GM23338 (cell line): ENCODE data around the gene SKIC2. TPM values are rescaled to one million over a fixed set of nuclear protein-coding genes. Genes with fewer than 3 reads are reported as not detected.

Experiments used
- ATAC-seq: fragments of 200-7000 bp; cut with Tn5 transposase; 3 replicates; pipeline ENCODE4 v1.9.1; 2020
- DNase-seq: peaks from one replicate; pipeline ENCODE4 v3.0.0-alpha.2; 2015; ENCODE audit warnings: low spot score
- H2AFZ ChIP-seq: fragments of 200-600 bp; sonication (generic); 2 replicates; pipeline ENCODE4 v1.8.0; 2016; ENCODE audit warnings: antibody characterized with exemption, mild to moderate bottlenecking, moderate library complexity
- H3F3A ChIP-seq: fragments of 200-600 bp; sonication (generic); replicated peaks from 2 replicates; pipeline ENCODE4 v1.8.0; 2017; ENCODE audit warnings: antibody characterized with exemption, mixed run types, low read depth
- H3K27ac ChIP-seq: fragments of 200-600 bp; sonication (generic); 2 replicates; pipeline ENCODE4 v1.6.1; 2016; ENCODE audit warnings: low read depth
- H3K27me3 ChIP-seq: fragments of 200-600 bp; sonication (generic); 2 replicates; pipeline ENCODE4 v1.8.0; 2016; ENCODE audit warnings: mild to moderate bottlenecking, mixed run types, moderate library complexity; ENCODE audit not compliant: insufficient read depth
- H3K36me3 ChIP-seq: fragments of 200-600 bp; sonication (generic); 2 replicates; pipeline ENCODE4 v1.8.0; 2016; ENCODE audit warnings: mild to moderate bottlenecking; ENCODE audit not compliant: insufficient read depth
- H3K4me1 ChIP-seq: fragments of 200-600 bp; sonication (generic); 2 replicates; pipeline ENCODE4 v1.8.0; 2016; ENCODE audit warnings: mild to moderate bottlenecking, moderate library complexity; ENCODE audit not compliant: insufficient read depth
- H3K4me2 ChIP-seq: fragments of 200-600 bp; sonication (generic); 2 replicates; pipeline ENCODE4 v1.7.1; 2017; ENCODE audit warnings: mixed run types
- H3K4me3 ChIP-seq: fragments of 200-600 bp; sonication (generic); 2 replicates; pipeline ENCODE4 v1.6.1; 2016; ENCODE audit warnings: mixed run types
- H3K79me2 ChIP-seq: fragments of 200-600 bp; sonication (generic); replicated peaks from 2 replicates; pipeline ENCODE4 v1.8.0; 2017; ENCODE audit warnings: mild to moderate bottlenecking; ENCODE audit not compliant: insufficient read depth
- H3K9me2 ChIP-seq: fragments of 200-600 bp; sonication (generic); 2 replicates; pipeline ENCODE4 v1.8.0; 2017; ENCODE audit not compliant: insufficient read depth
- H4K20me1 ChIP-seq: fragments of 200-600 bp; sonication (generic); replicated peaks from 2 replicates; pipeline ENCODE4 v1.8.0; 2017; ENCODE audit warnings: mild to moderate bottlenecking; ENCODE audit not compliant: insufficient read depth
- H3K27ac Mint-ChIP-seq: 2 replicates; pipeline ENCODE4 v1.8.0; 2020; ENCODE audit warnings: inconsistent platforms, mild to moderate bottlenecking, moderate library complexity, mixed read lengths
- H3K27me3 Mint-ChIP-seq: 3 replicates; pipeline ENCODE4 v1.8.0; 2022; ENCODE audit warnings: low read depth, mild to moderate bottlenecking, moderate library complexity, mixed read lengths, inconsistent platforms; ENCODE audit not compliant: insufficient read depth, poor library complexity
- H3K36me3 Mint-ChIP-seq: 3 replicates; pipeline ENCODE4 v1.8.0; 2021; ENCODE audit warnings: low read depth, mild to moderate bottlenecking, inconsistent platforms, moderate library complexity, mixed read lengths
- H3K4me1 Mint-ChIP-seq: 3 replicates; pipeline ENCODE4 v1.8.0; 2020; ENCODE audit warnings: mild to moderate bottlenecking, inconsistent platforms, mixed read lengths
- H3K4me3 Mint-ChIP-seq: 3 replicates; pipeline ENCODE4 v1.8.0; 2021; ENCODE audit warnings: moderate library complexity, mild to moderate bottlenecking, inconsistent platforms, mixed read lengths
- H3K9me3 Mint-ChIP-seq: 3 replicates; pipeline ENCODE4 v1.8.0; 2020; ENCODE audit warnings: moderate library complexity, mild to moderate bottlenecking, inconsistent platforms, mixed read lengths
- CREB1 ChIP-seq: fragments of 250-450 bp; sonication (Bioruptor Pico); IDR thresholded peaks from 2 replicates; pipeline ENCODE4 v1.5.0; 2020; ENCODE audit warnings: low read depth, mild to moderate bottlenecking, moderate library complexity
- EZH2phosphoT487 ChIP-seq: fragments of 200-600 bp; sonication (generic); IDR thresholded peaks from one replicate; pipeline ENCODE4 v1.8.1; 2018; ENCODE audit warnings: antibody characterized with exemption; ENCODE audit not compliant: unreplicated experiment
- JUNB ChIP-seq: IDR thresholded peaks from one replicate; pipeline ENCODE4 v1.6.1; 2016; ENCODE audit warnings: antibody characterized with exemption; ENCODE audit not compliant: unreplicated experiment
- POLR2AphosphoS5 ChIP-seq: IDR thresholded peaks from 2 replicates; pipeline ENCODE4 v1.6.1; 2016; ENCODE audit warnings: antibody characterized with exemption, low read depth
- STAT1 ChIP-seq: IDR thresholded peaks from one replicate; pipeline ENCODE4 v1.6.1; 2016; ENCODE audit warnings: antibody characterized with exemption; ENCODE audit not compliant: unreplicated experiment
- ZNF114 ChIP-seq: fragments of 250-450 bp; sonication (Bioruptor Pico); IDR thresholded peaks from 2 replicates; pipeline ENCODE4 v1.5.0; 2020; ENCODE audit warnings: mild to moderate bottlenecking, moderate library complexity
- ZNF331 ChIP-seq: fragments of 250-450 bp; sonication (Bioruptor Pico); IDR thresholded peaks from 2 replicates; pipeline ENCODE4 v1.5.0; 2020; ENCODE audit warnings: low read depth, mild to moderate bottlenecking, moderate library complexity
- polyA plus RNA-seq: library from polyadenylated mRNA; unstranded; fragments of >200 nt; fragmentation: Nextera tagmentation; extraction: Ambion mirVana; gene quantifications from 2 replicates; pipeline ENCODE4 v1.2.1, GENCODE V29; 2016
- total RNA-seq: library from RNA; depleted of rRNA; stranded (reverse); fragments of >200 nt; shearing (Covaris generic); gene quantifications from 2 replicates; pipeline ENCODE4 v1.2.3, GENCODE V29; 2014
- TF ChIP-seq, protein P1 (sequence below): IDR thresholded peaks from one replicate; pipeline ENCODE4 v1.6.1; 2018; ENCODE audit warnings: antibody characterized with exemption; ENCODE audit not compliant: unreplicated experiment
- TF ChIP-seq, protein P2 (sequence below): IDR thresholded peaks from 2 replicates; pipeline ENCODE4 v1.6.1; 2016; ENCODE audit warnings: antibody characterized with exemption
- TF ChIP-seq, protein P3 (sequence below), 2 experiments: fragments of 200-600 bp in 1 of 2; sonication (generic) in 1 of 2; conservative IDR thresholded peaks; 2 replicates each; pipeline versions ENCODE4 v1.5.1 to v1.6.1; 2016 to 2017; ENCODE audit warnings: antibody characterized with exemption in 2 of 2, low read depth in 2 of 2, mild to moderate bottlenecking in 2 of 2, moderate library complexity in 1 of 2
- TF ChIP-seq, protein P4 (sequence below): fragments of 250-450 bp; sonication (Bioruptor Pico); IDR thresholded peaks from 2 replicates; pipeline ENCODE4 v1.5.0; 2020; ENCODE audit warnings: mild to moderate bottlenecking, moderate library complexity

Gene SKIC2
- total and polyA plus RNA-seq, 2 experiments from 2014 or later, result 21.6 to 47.2 TPM

- TF ChIP-seq ZNF114 (CRISPR knock-in tag), result no peak
These were observed 47.0 kb upstream of the SKIC2 start (continued) for GRCh38 chr6:31911826-31912585.

- Histone ChIP-seq H3K79me2 (no peaks in the 10 kb centered on the region), H3K27ac (no peak overlapping the region), H4K20me1 (no peaks in the 10 kb centered on the region), H2AFZ (no peak overlapping the region), H3F3A (no peaks in the 10 kb centered on the region), H3K27me3 (no peaks in the 10 kb centered on the region), H3K4me1 (no peaks in the 10 kb centered on the region), H3K36me3 (no peaks in the 10 kb centered on the region), H3K4me2 (no peak overlapping the region), H3K9me2 (no peaks in the 10 kb centered on the region), H3K4me3 (no peak overlapping the region)
- TF ChIP-seq POLR2AphosphoS5 (no peak), ZNF331 (CRISPR knock-in tag) (no peak), JUNB (no peak), EZH2phosphoT487 (no peak), CREB1 (no peak), STAT1 (no peak)
- TF ChIP-seq, protein P1, sequence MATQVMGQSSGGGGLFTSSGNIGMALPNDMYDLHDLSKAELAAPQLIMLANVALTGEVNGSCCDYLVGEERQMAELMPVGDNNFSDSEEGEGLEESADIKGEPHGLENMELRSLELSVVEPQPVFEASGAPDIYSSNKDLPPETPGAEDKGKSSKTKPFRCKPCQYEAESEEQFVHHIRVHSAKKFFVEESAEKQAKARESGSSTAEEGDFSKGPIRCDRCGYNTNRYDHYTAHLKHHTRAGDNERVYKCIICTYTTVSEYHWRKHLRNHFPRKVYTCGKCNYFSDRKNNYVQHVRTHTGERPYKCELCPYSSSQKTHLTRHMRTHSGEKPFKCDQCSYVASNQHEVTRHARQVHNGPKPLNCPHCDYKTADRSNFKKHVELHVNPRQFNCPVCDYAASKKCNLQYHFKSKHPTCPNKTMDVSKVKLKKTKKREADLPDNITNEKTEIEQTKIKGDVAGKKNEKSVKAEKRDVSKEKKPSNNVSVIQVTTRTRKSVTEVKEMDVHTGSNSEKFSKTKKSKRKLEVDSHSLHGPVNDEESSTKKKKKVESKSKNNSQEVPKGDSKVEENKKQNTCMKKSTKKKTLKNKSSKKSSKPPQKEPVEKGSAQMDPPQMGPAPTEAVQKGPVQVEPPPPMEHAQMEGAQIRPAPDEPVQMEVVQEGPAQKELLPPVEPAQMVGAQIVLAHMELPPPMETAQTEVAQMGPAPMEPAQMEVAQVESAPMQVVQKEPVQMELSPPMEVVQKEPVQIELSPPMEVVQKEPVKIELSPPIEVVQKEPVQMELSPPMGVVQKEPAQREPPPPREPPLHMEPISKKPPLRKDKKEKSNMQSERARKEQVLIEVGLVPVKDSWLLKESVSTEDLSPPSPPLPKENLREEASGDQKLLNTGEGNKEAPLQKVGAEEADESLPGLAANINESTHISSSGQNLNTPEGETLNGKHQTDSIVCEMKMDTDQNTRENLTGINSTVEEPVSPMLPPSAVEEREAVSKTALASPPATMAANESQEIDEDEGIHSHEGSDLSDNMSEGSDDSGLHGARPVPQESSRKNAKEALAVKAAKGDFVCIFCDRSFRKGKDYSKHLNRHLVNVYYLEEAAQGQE, result no peak
- TF ChIP-seq, protein P2, sequence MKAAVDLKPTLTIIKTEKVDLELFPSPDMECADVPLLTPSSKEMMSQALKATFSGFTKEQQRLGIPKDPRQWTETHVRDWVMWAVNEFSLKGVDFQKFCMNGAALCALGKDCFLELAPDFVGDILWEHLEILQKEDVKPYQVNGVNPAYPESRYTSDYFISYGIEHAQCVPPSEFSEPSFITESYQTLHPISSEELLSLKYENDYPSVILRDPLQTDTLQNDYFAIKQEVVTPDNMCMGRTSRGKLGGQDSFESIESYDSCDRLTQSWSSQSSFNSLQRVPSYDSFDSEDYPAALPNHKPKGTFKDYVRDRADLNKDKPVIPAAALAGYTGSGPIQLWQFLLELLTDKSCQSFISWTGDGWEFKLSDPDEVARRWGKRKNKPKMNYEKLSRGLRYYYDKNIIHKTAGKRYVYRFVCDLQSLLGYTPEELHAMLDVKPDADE, result no peak
- TF ChIP-seq, protein P3, sequence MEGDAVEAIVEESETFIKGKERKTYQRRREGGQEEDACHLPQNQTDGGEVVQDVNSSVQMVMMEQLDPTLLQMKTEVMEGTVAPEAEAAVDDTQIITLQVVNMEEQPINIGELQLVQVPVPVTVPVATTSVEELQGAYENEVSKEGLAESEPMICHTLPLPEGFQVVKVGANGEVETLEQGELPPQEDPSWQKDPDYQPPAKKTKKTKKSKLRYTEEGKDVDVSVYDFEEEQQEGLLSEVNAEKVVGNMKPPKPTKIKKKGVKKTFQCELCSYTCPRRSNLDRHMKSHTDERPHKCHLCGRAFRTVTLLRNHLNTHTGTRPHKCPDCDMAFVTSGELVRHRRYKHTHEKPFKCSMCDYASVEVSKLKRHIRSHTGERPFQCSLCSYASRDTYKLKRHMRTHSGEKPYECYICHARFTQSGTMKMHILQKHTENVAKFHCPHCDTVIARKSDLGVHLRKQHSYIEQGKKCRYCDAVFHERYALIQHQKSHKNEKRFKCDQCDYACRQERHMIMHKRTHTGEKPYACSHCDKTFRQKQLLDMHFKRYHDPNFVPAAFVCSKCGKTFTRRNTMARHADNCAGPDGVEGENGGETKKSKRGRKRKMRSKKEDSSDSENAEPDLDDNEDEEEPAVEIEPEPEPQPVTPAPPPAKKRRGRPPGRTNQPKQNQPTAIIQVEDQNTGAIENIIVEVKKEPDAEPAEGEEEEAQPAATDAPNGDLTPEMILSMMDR (conservative IDR thresholded peaks at IDR 0.05; ENCODE audit: low read depth in 2 of 2), result no peak
- TF ChIP-seq, protein P4, sequence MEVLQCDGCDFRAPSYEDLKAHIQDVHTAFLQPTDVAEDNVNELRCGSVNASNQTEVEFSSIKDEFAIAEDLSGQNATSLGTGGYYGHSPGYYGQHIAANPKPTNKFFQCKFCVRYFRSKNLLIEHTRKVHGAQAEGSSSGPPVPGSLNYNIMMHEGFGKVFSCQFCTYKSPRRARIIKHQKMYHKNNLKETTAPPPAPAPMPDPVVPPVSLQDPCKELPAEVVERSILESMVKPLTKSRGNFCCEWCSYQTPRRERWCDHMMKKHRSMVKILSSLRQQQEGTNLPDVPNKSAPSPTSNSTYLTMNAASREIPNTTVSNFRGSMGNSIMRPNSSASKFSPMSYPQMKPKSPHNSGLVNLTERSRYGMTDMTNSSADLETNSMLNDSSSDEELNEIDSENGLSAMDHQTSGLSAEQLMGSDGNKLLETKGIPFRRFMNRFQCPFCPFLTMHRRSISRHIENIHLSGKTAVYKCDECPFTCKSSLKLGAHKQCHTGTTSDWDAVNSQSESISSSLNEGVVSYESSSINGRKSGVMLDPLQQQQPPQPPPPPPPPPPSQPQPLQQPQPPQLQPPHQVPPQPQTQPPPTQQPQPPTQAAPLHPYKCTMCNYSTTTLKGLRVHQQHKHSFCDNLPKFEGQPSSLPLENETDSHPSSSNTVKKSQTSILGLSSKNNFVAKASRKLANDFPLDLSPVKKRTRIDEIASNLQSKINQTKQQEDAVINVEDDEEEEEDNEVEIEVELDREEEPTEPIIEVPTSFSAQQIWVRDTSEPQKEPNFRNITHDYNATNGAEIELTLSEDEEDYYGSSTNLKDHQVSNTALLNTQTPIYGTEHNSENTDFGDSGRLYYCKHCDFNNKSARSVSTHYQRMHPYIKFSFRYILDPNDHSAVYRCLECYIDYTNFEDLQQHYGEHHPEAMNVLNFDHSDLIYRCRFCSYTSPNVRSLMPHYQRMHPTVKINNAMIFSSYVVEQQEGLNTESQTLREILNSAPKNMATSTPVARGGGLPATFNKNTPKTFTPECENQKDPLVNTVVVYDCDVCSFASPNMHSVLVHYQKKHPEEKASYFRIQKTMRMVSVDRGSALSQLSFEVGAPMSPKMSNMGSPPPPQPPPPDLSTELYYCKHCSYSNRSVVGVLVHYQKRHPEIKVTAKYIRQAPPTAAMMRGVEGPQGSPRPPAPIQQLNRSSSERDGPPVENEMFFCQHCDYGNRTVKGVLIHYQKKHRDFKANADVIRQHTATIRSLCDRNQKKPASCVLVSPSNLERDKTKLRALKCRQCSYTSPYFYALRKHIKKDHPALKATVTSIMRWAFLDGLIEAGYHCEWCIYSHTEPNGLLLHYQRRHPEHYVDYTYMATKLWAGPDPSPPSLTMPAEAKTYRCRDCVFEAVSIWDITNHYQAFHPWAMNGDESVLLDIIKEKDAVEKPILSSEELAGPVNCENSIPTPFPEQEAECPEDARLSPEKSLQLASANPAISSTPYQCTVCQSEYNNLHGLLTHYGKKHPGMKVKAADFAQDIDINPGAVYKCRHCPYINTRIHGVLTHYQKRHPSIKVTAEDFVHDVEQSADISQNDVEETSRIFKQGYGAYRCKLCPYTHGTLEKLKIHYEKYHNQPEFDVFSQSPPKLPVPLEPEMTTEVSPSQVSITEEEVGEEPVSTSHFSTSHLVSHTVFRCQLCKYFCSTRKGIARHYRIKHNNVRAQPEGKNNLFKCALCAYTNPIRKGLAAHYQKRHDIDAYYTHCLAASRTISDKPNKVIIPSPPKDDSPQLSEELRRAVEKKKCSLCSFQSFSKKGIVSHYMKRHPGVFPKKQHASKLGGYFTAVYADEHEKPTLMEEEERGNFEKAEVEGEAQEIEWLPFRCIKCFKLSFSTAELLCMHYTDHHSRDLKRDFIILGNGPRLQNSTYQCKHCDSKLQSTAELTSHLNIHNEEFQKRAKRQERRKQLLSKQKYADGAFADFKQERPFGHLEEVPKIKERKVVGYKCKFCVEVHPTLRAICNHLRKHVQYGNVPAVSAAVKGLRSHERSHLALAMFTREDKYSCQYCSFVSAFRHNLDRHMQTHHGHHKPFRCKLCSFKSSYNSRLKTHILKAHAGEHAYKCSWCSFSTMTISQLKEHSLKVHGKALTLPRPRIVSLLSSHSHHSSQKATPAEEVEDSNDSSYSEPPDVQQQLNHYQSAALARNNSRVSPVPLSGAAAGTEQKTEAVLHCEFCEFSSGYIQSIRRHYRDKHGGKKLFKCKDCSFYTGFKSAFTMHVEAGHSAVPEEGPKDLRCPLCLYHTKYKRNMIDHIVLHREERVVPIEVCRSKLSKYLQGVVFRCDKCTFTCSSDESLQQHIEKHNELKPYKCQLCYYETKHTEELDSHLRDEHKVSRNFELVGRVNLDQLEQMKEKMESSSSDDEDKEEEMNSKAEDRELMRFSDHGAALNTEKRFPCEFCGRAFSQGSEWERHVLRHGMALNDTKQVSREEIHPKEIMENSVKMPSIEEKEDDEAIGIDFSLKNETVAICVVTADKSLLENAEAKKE (CRISPR knock-in tag), result no peak
- no peak overlapping the region for H3K4me3 Mint-ChIP-seq
- no peaks in the 10 kb centered on the region for H3K36me3 Mint-ChIP-seq
- no peak overlapping the region for H3K27ac Mint-ChIP-seq
- no peak for DNase-seq
- H3K27me3 Mint-ChIP-seq, result peaks cover 3% of the 10 kb centered on the region
- H3K9me3 Mint-ChIP-seq, result no peaks in the 10 kb centered on the region
- ATAC-seq, result no peak
- H3K4me1 Mint-ChIP-seq, result no peaks in the 10 kb centered on the region
These were observed 43.6 kb upstream of the SKIC2 start for GRCh38 chr6:31915351-31915750.
